AG04449 (cell line): ENCODE measurements around the gene KCNJ9.
A peak's percentile ranks its signal among the peaks of the same experiment; 100 is the strongest.

Experiments used
- CTCF ChIA-PET: fragments of 350-600 bp; formaldehyde crosslinking; extraction: SDS; loops from one replicate; lab custom pipeline; 2021; ENCODE audit warnings: antibody characterized with exemption; lab: Yijun Ruan, JAX
- POLR2A ChIA-PET: fragments of 400-600, 350-600 bp; formaldehyde crosslinking; extraction: SDS; loops from one replicate; lab custom pipeline; 2020; ENCODE audit warnings: antibody characterized with exemption, inconsistent platforms; lab: Yijun Ruan, JAX
- DNase-seq: peaks from one replicate; pipeline ENCODE4 v3.0.0-alpha.2; 2010; ENCODE audit warnings: low read depth, low spot score
- H3K4me3 ChIP-seq: 2 replicates; pipeline ENCODE4 v1.5.1; 2011; ENCODE audit warnings: low read depth, mild to moderate bottlenecking, control low read depth, low read length
- TF ChIP-seq, protein P1 (sequence below): IDR thresholded peaks from one replicate; pipeline ENCODE4 v1.5.1; 2011; ENCODE audit warnings: mild to moderate bottlenecking, moderate library complexity, low read length, control low read depth, inconsistent platforms; ENCODE audit not compliant: insufficient read depth; ENCODE audit errors: missing control alignments

The KCNJ9 gene

DNA sequence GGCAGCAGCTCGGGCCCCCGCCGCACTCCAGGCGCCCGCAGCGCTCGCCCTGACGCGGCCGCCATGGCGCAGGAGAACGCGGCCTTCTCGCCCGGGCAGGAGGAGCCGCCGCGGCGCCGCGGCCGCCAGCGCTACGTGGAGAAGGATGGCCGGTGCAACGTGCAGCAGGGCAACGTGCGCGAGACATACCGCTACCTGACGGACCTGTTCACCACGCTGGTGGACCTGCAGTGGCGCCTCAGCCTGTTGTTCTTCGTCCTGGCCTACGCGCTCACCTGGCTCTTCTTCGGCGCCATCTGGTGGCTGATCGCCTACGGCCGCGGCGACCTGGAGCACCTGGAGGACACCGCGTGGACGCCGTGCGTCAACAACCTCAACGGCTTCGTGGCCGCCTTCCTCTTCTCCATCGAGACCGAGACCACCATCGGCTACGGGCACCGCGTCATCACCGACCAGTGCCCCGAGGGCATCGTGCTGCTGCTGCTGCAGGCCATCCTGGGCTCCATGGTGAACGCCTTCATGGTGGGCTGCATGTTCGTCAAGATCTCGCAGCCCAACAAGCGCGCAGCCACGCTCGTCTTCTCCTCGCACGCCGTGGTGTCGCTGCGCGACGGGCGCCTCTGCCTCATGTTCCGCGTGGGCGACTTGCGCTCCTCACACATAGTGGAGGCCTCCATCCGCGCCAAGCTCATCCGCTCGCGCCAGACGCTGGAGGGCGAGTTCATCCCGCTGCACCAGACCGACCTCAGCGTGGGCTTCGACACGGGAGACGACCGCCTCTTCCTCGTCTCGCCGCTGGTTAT is 2.8 kb downstream of the KCNJ9 start:
- ChIA-PET POLR2A (no interaction called here), CTCF (interaction anchor here (1.0 to 9.2 kb wide), 24 partner anchors 10 to 952 kb away, joined by 3 to 147 read pairs (median 11); partner anchors contain the start of genes IGSF8, KCNJ10, PEX19 and PIGM)
- TF ChIP-seq, protein P1, sequence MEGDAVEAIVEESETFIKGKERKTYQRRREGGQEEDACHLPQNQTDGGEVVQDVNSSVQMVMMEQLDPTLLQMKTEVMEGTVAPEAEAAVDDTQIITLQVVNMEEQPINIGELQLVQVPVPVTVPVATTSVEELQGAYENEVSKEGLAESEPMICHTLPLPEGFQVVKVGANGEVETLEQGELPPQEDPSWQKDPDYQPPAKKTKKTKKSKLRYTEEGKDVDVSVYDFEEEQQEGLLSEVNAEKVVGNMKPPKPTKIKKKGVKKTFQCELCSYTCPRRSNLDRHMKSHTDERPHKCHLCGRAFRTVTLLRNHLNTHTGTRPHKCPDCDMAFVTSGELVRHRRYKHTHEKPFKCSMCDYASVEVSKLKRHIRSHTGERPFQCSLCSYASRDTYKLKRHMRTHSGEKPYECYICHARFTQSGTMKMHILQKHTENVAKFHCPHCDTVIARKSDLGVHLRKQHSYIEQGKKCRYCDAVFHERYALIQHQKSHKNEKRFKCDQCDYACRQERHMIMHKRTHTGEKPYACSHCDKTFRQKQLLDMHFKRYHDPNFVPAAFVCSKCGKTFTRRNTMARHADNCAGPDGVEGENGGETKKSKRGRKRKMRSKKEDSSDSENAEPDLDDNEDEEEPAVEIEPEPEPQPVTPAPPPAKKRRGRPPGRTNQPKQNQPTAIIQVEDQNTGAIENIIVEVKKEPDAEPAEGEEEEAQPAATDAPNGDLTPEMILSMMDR: peak; percentile 70
- no peak for DNase-seq
- peak overlapping the region; percentile 43 for H3K4me3 ChIP-seq

DNA sequence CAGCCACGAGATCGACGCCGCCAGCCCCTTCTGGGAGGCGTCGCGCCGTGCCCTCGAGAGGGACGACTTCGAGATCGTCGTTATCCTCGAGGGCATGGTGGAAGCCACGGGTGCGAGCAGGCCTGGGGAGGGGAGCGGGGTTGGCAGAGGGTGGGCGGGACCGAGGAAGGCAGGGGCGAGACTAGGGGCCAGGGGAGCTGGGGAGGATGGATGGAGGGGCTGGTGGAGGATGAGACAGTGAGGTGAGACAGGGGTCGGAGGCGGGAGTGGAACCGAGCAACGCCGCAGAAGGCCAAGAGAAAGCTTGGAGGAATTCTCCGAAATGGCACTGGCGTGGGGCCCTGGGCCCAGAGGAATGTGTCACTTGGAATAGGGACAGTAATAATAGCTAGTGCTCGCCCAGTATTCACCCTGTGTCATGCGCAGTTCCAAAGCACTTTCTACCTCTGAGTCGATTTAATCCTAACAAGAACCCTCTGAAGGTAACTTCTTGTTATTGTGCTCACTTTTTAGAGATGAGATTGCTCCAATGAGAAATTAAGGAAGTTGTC is 3.5 kb downstream of the KCNJ9 start:
- ChIA-PET CTCF (interaction anchor here (0.6 to 9.2 kb wide), 46 partner anchors 11 to 953 kb away, joined by 3 to 147 read pairs (median 5); partner anchors contain the start of genes DCAF8, IGSF8, KCNJ10 and PEX19), POLR2A (no interaction called here)
- no peak overlapping the region for H3K4me3 ChIP-seq
- TF ChIP-seq, protein P1: no peak
- no peak for DNase-seq

DNA sequence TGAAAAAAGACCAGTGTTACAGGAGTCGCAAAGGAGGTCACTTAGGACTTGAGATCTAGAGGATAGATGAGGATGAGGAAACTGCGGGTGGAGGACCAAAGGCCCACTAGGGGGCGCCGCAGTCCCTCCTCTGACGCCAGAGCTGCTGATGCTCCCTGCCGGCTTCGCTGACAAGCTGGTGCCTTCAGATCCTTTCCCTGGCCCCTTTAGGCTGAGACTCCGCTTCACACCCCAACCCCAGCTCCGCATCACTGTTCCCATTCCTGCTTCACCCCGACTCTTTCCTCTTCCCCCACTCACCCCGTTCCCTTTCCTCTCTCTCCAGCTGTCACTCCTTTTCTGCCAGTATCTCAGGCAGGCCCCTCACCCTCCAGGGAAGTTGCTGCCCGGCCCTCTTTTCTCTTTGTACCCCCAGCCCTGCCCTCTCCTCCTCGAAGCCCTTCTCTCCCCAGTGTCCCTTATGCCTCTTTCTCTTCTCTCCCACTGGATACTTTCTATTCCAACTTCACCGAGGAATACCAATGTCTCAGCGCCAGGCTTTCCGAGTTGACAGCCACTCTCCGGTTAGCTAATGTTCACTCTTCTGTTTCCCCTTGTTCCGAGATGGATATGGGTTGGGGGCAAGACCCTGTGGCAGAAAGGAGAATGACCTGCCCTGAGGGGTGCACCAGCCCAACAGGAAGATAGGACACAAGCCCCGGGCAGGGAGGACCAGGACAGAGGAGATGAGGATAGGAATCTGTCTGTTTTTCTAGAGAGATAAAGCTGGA is 4.5 kb downstream of the KCNJ9 start:
- CTCF ChIA-PET: interaction anchor here (0.6 to 9.2 kb wide), 52 partner anchors 10 to 954 kb away, joined by 3 to 147 read pairs (median 5); partner anchors contain the start of genes DCAF8, IGSF8, KCNJ10 and PEX19
- TF ChIP-seq, protein P1: peak; percentile 91
- no peak overlapping the region for H3K4me3 ChIP-seq
- no peak for DNase-seq
- POLR2A ChIA-PET: no interaction called here

DNA sequence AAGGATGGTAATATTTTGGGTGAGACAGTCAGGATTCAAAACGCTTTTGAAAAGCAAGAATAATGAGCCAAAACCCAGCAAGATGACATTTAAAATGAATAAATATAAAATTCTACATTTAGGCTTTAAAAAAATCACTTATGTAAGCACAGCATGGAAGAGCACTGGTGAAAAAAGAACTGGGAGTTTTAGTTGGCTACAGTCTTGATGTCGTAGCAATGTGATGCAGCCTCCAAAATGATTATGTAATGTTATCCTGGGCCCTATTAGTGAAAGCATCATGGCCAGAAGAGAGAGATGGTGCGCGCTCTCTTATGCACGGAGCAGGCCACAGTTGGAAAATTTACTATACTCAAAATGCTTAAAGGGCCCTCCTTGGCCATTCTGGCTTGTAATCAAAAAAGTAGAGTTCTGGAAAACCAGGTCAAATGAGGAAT is 5.1 kb downstream of the KCNJ9 start:
- H3K4me3 ChIP-seq: no peak overlapping the region
- ChIA-PET CTCF (interaction anchor here (0.8 to 9.2 kb wide), 30 partner anchors 10 to 953 kb away, joined by 3 to 147 read pairs (median 9); partner anchors contain the start of genes IGSF8, KCNJ10, PEX19 and PIGM), POLR2A (no interaction called here)
- DNase-seq: no peak
- TF ChIP-seq, protein P1: no peak

DNA sequence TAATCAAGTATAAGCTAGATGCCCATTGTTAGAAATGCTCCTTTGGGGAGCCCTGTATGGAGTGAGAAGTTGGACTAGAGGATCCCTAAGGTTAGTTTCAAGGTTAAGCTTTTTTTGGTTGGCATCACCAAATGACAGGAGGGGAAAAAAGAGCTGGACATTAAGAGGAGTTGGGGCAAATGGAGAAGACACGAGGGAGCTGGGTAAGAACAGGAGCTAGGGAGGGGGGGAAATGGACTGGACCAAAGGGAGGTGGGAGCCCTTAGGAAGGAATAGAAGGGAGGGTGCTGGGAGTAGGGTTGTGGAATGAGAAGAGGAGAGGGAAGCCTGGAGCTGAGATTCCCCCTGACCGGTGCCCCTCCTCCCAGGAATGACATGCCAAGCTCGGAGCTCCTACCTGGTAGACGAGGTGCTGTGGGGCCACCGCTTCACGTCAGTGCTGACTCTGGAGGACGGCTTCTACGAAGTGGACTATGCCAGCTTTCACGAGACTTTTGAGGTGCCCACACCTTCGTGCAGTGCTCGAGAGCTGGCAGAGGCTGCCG is 5.9 kb downstream of the KCNJ9 start:
- DNase-seq: no peak
- CTCF ChIA-PET: interaction anchor here (0.7 to 9.2 kb wide), 18 partner anchors 9 to 289 kb away, joined by 3 to 147 read pairs (median 16); partner anchors contain the start of genes IGSF8, KCNJ10, PEX19 and PIGM
- POLR2A ChIA-PET: no interaction called here

More for the DNA sequence above, 5.9 kb downstream of the KCNJ9 start:
- TF ChIP-seq, protein P1: no peak
- no peak overlapping the region for H3K4me3 ChIP-seq
